Left ventricle myocardium inferior (tissue), 1 donor: ENCODE data around the gene HMCN2. TPM values are rescaled to one million over a fixed set of nuclear protein-coding genes. Genes with fewer than 3 reads are reported as not detected.

ENCODE experiments used
- DNase-seq: peaks from one replicate; pipeline ENCODE4 v3.0.0-alpha.2; 2020
- H3K27ac ChIP-seq: fragments of 200-600 bp; replicated peaks from 2 replicates; pipeline ENCODE4 v1.8.0; 2021
- H3K27me3 ChIP-seq: fragments of 200-600 bp; 2 replicates; pipeline ENCODE4 v1.8.0; 2021; ENCODE audit warnings: low read depth
- H3K36me3 ChIP-seq: fragments of 200-600 bp; 2 replicates; pipeline ENCODE4 v1.8.0; 2021
- H3K4me1 ChIP-seq: fragments of 200-600 bp; 2 replicates; pipeline ENCODE4 v1.8.0; 2021
- H3K4me3 ChIP-seq: fragments of 200-600 bp; 2 replicates; pipeline ENCODE4 v1.8.0; 2021; ENCODE audit warnings: mild to moderate bottlenecking, moderate library complexity
- H3K9me3 ChIP-seq: fragments of 200-600 bp; replicated peaks from 2 replicates; pipeline ENCODE4 v1.8.0; 2021
- CTCF ChIP-seq: fragments of 200-600 bp; IDR thresholded peaks from 2 replicates; pipeline ENCODE4 v1.8.0; 2021; ENCODE audit warnings: antibody characterized with exemption, mild to moderate bottlenecking, borderline replicate concordance
- intact Hi-C: fragments of 100-400 bp; cut with micrococcal nuclease; formaldehyde crosslinking; loops from one replicate; pipeline ENCODE4 v1.11.0; 2022
- total RNA-seq: library from RNA; stranded (reverse); fragmentation: NEBNext Ultra II Directional; extraction: Animal tissue kit (Norgen Biotek cat#: 25700); gene quantifications from one replicate; pipeline ENCODE4 v1.2.1, GENCODE V29; 2021
- donor health status: DM: no; HTN: yes; CAD: no; lungs with severe emphysema.

The HMCN2 gene
- total RNA-seq, 1 donor from 2014 or later: 5.5 TPM

GRCh38 chr9:130394320-130394719 is 128.8 kb downstream of the HMCN2 start:
- no peak for DNase-seq
- intact Hi-C loops: no loop called here
- no peaks in the 10 kb centered on the region for H3K4me1 ChIP-seq
- no peaks in the 10 kb centered on the region for H3K36me3 ChIP-seq
- H3K27ac ChIP-seq: no peak overlapping the region
- peaks cover 2% of the 10 kb centered on the region for H3K27me3 ChIP-seq
- no peak for TF ChIP-seq CTCF
- H3K4me3 ChIP-seq: no peak overlapping the region
- no peaks in the 10 kb centered on the region for H3K9me3 ChIP-seq

- Histone ChIP-seq H3K36me3 (no peaks in the 10 kb centered on the region), H3K4me3 (no peak overlapping the region), H3K27ac (no peak overlapping the region), H3K4me1 (no peaks in the 10 kb centered on the region), H3K9me3 (no peaks in the 10 kb centered on the region), H3K27me3 (peaks cover 4% of the 10 kb centered on the region)
- intact Hi-C loops: no loop called here
- TF ChIP-seq CTCF: no peak
- no peak for DNase-seq
Observed at GRCh38 chr9:130394814-130395470, 129.4 kb downstream of the HMCN2 start.

GRCh38 chr9:130395810-130396435 is 130.4 kb downstream of the HMCN2 start:
- TF ChIP-seq CTCF: no peak
- H3K27me3 ChIP-seq: peaks cover 4% of the 10 kb centered on the region
- no peak overlapping the region for H3K27ac ChIP-seq
- H3K4me3 ChIP-seq: no peak overlapping the region
- DNase-seq: no peak
- no peaks in the 10 kb centered on the region for H3K4me1 ChIP-seq
- H3K9me3 ChIP-seq: no peaks in the 10 kb centered on the region
- no peaks in the 10 kb centered on the region for H3K36me3 ChIP-seq
- intact Hi-C loops: no loop called here

- no peak for DNase-seq
Observed at GRCh38 chr9:130396581-130396980, 131.0 kb downstream of the HMCN2 start.

More at GRCh38 chr9:130396581-130396980, 131.0 kb downstream of the HMCN2 start:
- Histone ChIP-seq H3K4me3 (no peak overlapping the region), H3K4me1 (no peaks in the 10 kb centered on the region), H3K36me3 (no peaks in the 10 kb centered on the region), H3K27ac (no peak overlapping the region), H3K27me3 (peaks cover 4% of the 10 kb centered on the region), H3K9me3 (no peaks in the 10 kb centered on the region)
- intact Hi-C loops: no loop called here
- no peak for TF ChIP-seq CTCF
